ENCODE measurements around the gene CPLX3.

Gene CPLX3

DNA sequence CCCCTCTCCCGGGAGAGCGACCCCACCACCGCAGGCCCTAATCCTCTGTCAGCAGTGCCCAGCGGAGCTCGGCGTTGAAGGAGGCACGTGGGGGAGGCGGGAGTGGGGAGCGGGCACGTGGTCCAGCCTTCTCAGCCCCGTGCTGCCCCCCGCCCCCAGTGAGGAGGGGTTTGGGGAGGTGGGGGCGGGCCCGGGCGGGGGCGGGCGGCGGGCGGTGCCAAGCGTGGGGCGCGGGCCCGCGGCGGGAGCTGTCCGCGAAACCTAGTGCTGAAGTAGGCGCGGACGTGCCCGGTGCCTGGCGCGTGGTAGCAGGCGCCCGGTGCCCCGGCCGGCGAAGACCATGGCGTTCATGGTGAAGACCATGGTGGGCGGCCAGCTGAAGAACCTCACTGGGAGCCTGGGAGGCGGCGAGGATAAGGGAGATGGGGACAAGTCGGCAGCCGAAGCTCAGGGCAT, at the start of gene CPLX3:
Gene CPLX3 (plus strand): TSS at position 264 of the 456 bp plus-strand sequence. CDS start 77 bp downstream, at position 341.
- Histone ChIP-seq H3K9me3 (ENCODE audit: control insufficient read depth, low read depth, low read length) (no peaks in the 10 kb centered on the region), H3K9ac (ENCODE audit: low read length) (no peak within 1 kb of the TSS), H3K36me3 (ENCODE audit: control insufficient read depth, low read depth, low read length) (no peaks in the 10 kb centered on the region), H3K27me3 (ENCODE audit: control insufficient read depth, insufficient read depth, low read length) (peaks cover 48% of the 10 kb centered on the region), H3K4me3 (ENCODE audit: low read length) (no peak within 1 kb of the TSS), H3K4me1 (ENCODE audit: control insufficient read depth, low read depth, low read length) (peaks cover 3% of the 10 kb centered on the region), H3K27ac (ENCODE audit: low read length) (no peak within 1 kb of the TSS)

GRCh38 chr15:74776821-74777768, 49.3 kb upstream of the CPLX3 start:
- Histone ChIP-seq H3K27me3 (ENCODE audit: control insufficient read depth, insufficient read depth, low read length) (peaks cover 18% of the 10 kb centered on the region), H3K4me1 (ENCODE audit: control insufficient read depth, low read depth, low read length) (peaks cover 16% of the 10 kb centered on the region), H3K9me3 (ENCODE audit: control insufficient read depth, low read depth, low read length) (no peaks in the 10 kb centered on the region), H3K27ac (ENCODE audit: low read length) (no peak overlapping the region), H3K9ac (ENCODE audit: low read length) (no peak overlapping the region), H3K4me3 (ENCODE audit: low read length) (no peak overlapping the region), H3K36me3 (ENCODE audit: control insufficient read depth, low read depth, low read length) (no peaks in the 10 kb centered on the region)

- Histone ChIP-seq H3K27ac (ENCODE audit: low read length) (no peak overlapping the region), H3K9ac (ENCODE audit: low read length) (no peak overlapping the region), H3K27me3 (ENCODE audit: control insufficient read depth, insufficient read depth, low read length) (peaks cover 18% of the 10 kb centered on the region), H3K36me3 (ENCODE audit: control insufficient read depth, low read depth, low read length) (no peaks in the 10 kb centered on the region), H3K9me3 (ENCODE audit: control insufficient read depth, low read depth, low read length) (no peaks in the 10 kb centered on the region), H3K4me3 (ENCODE audit: low read length) (no peak overlapping the region), H3K4me1 (ENCODE audit: control insufficient read depth, low read depth, low read length) (peaks cover 17% of the 10 kb centered on the region)
Measured at GRCh38 chr15:74777769-74778598, 48.4 kb upstream of the CPLX3 start.

DNA sequence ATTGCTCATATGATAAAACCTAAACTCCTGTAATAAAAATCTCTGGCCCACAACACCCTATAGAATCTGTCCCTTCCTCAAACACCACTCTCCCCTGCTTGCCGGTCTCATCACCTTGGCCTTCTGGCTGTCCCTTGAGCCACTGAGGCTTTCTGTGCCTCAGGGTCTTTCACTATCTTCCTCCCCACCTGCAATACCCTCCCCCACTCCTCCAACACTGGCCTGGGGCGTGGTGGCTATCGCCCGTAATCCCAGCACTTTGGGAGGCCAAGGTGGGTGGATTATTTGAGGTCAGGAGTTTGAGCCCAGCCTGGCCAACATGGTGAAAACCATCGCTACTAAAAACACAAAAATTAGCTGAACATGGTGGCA, 47.8 kb upstream of the CPLX3 start:
- Histone ChIP-seq H3K9me3 (ENCODE audit: control insufficient read depth, low read depth, low read length) (no peaks in the 10 kb centered on the region), H3K9ac (ENCODE audit: low read length) (no peak overlapping the region), H3K27me3 (ENCODE audit: control insufficient read depth, insufficient read depth, low read length) (peaks cover 18% of the 10 kb centered on the region), H3K4me1 (ENCODE audit: control insufficient read depth, low read depth, low read length) (peaks cover 20% of the 10 kb centered on the region), H3K4me3 (ENCODE audit: low read length) (no peak overlapping the region), H3K36me3 (ENCODE audit: control insufficient read depth, low read depth, low read length) (no peaks in the 10 kb centered on the region), H3K27ac (ENCODE audit: low read length) (no peak overlapping the region)

- Histone ChIP-seq H3K27ac (ENCODE audit: low read length) (no peak overlapping the region), H3K27me3 (ENCODE audit: control insufficient read depth, insufficient read depth, low read length) (peaks cover 18% of the 10 kb centered on the region), H3K9me3 (ENCODE audit: control insufficient read depth, low read depth, low read length) (no peaks in the 10 kb centered on the region), H3K9ac (ENCODE audit: low read length) (no peak overlapping the region), H3K4me3 (ENCODE audit: low read length) (no peak overlapping the region), H3K4me1 (ENCODE audit: control insufficient read depth, low read depth, low read length) (peaks cover 21% of the 10 kb centered on the region), H3K36me3 (ENCODE audit: control insufficient read depth, low read depth, low read length) (no peaks in the 10 kb centered on the region)
Measured at GRCh38 chr15:74779162-74779648, 47.2 kb upstream of the CPLX3 start.

DNA sequence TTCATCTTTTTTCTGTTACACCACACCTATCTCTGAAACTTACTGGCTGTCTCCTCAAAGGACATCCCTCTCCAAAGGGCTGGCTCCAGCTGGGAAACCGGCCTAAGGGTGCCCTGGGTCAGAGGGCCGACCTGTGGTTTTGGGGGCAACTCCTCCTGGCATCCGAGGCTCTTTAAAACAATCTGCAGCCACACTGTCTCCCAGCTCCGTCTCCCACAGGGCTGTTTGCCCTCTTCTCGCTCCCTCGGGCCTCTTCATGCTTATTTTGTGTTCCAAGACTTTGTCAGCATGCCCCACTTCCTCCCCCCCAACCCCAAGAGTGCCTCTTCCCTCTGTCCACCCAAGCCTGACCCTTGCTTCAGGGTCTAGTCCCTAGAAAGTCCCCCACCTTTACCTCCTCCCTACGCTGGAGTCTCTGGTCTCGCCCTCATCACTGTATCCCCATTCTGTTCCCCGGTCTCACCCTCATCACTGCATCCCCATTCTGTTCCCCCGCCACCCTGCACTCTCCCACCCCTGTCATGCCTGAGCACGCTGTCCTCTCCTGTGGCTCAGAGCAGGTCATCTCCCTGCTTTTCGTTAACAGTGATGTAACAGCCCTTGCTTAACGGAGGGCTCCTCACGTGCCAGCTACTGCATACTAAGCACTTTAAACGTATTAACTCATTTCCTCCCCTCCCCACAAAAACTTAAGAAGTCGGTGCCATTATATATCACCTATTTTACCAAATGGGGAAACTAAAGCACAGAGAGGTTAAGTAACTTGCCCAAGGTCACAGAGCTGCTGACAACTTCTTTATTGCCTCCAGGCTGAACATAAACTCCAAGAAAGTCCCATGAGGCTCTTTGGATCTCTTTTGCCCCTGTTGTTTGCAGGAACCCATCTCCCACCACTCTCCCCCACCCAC, 45.6 kb upstream of the CPLX3 start:
- H3K27me3 ChIP-seq (ENCODE audit: control insufficient read depth, insufficient read depth, low read length): peaks cover 18% of the 10 kb centered on the region
- H3K4me1 ChIP-seq (ENCODE audit: control insufficient read depth, low read depth, low read length): peaks cover 21% of the 10 kb centered on the region
- no peaks in the 10 kb centered on the region for H3K9me3 ChIP-seq (ENCODE audit: control insufficient read depth, low read depth, low read length)
- no peaks in the 10 kb centered on the region for H3K36me3 ChIP-seq (ENCODE audit: control insufficient read depth, low read depth, low read length)
- H3K9ac ChIP-seq (ENCODE audit: low read length): no peak overlapping the region
- peak overlapping the region; percentile 74 for H3K4me3 ChIP-seq (ENCODE audit: low read length)
- H3K27ac ChIP-seq (ENCODE audit: low read length): no peak overlapping the region

- Histone ChIP-seq H3K9ac (ENCODE audit: low read length) (peak within 1 kb of the TSS; percentile 29), H3K9me3 (ENCODE audit: control insufficient read depth, low read depth, low read length) (no peaks in the 10 kb centered on the region), H3K36me3 (ENCODE audit: control insufficient read depth, low read depth, low read length) (no peaks in the 10 kb centered on the region), H3K27me3 (ENCODE audit: control insufficient read depth, insufficient read depth, low read length) (peaks cover 18% of the 10 kb centered on the region), H3K4me3 (ENCODE audit: low read length) (peak within 1 kb of the TSS; percentile 74), H3K4me1 (ENCODE audit: control insufficient read depth, low read depth, low read length) (peaks cover 21% of the 10 kb centered on the region), H3K27ac (ENCODE audit: low read length) (no peak within 1 kb of the TSS)
Measured at GRCh38 chr15:74781431-74782258, 44.8 kb upstream of the CPLX3 start, which contains the start of gene CSK. Gene CSK (plus strand): TSS chr15:74782080. CDS start chr15:74798298, 16,218 bp downstream.

- peaks cover 18% of the 10 kb centered on the region for H3K27me3 ChIP-seq (ENCODE audit: control insufficient read depth, insufficient read depth, low read length)
- no peaks in the 10 kb centered on the region for H3K36me3 ChIP-seq (ENCODE audit: control insufficient read depth, low read depth, low read length)
- H3K27ac ChIP-seq (ENCODE audit: low read length): no peak overlapping the region
- H3K9ac ChIP-seq (ENCODE audit: low read length): peak overlapping the region; percentile 29
- H3K4me3 ChIP-seq (ENCODE audit: low read length): peak overlapping the region; percentile 60
- H3K9me3 ChIP-seq (ENCODE audit: control insufficient read depth, low read depth, low read length): no peaks in the 10 kb centered on the region
- peaks cover 18% of the 10 kb centered on the region for H3K4me1 ChIP-seq (ENCODE audit: control insufficient read depth, low read depth, low read length)
Measured at GRCh38 chr15:74782259-74783071, 44.0 kb upstream of the CPLX3 start.

GRCh38 chr15:74783072-74783807, 43.2 kb upstream of the CPLX3 start:
- Histone ChIP-seq H3K9me3 (ENCODE audit: control insufficient read depth, low read depth, low read length) (no peaks in the 10 kb centered on the region), H3K27me3 (ENCODE audit: control insufficient read depth, insufficient read depth, low read length) (peaks cover 18% of the 10 kb centered on the region), H3K9ac (ENCODE audit: low read length) (peak overlapping the region; percentile 29), H3K36me3 (ENCODE audit: control insufficient read depth, low read depth, low read length) (no peaks in the 10 kb centered on the region), H3K4me1 (ENCODE audit: control insufficient read depth, low read depth, low read length) (peaks cover 23% of the 10 kb centered on the region), H3K4me3 (ENCODE audit: low read length) (peak overlapping the region; percentile 60), H3K27ac (ENCODE audit: low read length) (no peak overlapping the region)
